SIG-M5 (cell line): ENCODE results near the gene TTI1.

Experiments used
- DNase-seq: peaks from one replicate; lab custom pipeline; 2025; lab: John Stamatoyannopoulos, UW

TTI1 gene

GRCh38 chr20:37937686-37938085 is 95.6 kb downstream of the TTI1 start:
- no peak for DNase-seq

- DNase-seq = no peak
These were observed 96.8 kb downstream of the TTI1 start for GRCh38 chr20:37936451-37936850.

DNA sequence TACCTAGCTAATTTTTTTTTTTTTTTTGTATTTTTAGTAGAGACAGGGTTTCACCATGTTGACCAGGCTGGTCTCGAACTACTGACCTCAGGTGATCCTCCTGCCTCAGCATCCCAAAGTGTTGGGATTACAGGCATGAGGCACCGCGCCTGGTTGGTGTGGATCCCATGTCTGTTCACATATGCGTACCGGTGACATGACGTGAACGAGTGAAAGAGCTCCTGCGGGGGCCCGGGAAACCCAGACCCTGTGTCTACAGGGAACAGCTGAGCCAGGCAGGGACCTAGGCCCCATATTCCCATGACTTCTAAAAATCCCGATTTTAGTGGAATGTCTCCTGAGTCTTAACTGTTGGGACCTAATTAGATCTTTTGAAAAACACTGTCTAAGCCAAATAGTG is 97.2 kb downstream of the TTI1 start:
- no peak for DNase-seq

- no peak for DNase-seq
These were observed 97.8 kb downstream of the TTI1 start for GRCh38 chr20:37935435-37935834.

GRCh38 chr20:37934634-37935375 is 98.5 kb downstream of the TTI1 start:
- DNase-seq = no peak

GRCh38 chr20:37933786-37934633 is 99.2 kb downstream of the TTI1 start:
- no peak for DNase-seq
